Right lobe of liver (tissue), 6 donors: Measurements from ENCODE around the gene ZNF117. TPM values are rescaled to one million over a fixed set of nuclear protein-coding genes. Genes with fewer than 3 reads are reported as not detected.
"Not testable (repeated sequence)": the region's sequence is repeated elsewhere in the genome, so short reads cannot be mapped to it uniquely, and the experiment has no call there.

Experiments
- ATAC-seq, 4 donors: fragments of 200-7000 bp; cut with Tn5 transposase; one replicate each; pipeline ENCODE4 v1.9.1; 2020; ENCODE audit warnings: mild to moderate bottlenecking in 4 of 4, moderate library complexity in 4 of 4
- DNase-seq, 3 donors: peaks; one replicate each; pipeline ENCODE4 v3.0.0-alpha.2; 2020
- H3K27ac ChIP-seq, 3 donors: fragments of 200-600 bp; one replicate each; pipeline ENCODE4 v1.8.0; 2022
- H3K27me3 ChIP-seq, 2 donors: fragments of 200-600 bp; one replicate each; pipeline ENCODE4 v1.8.0; 2022
- H3K36me3 ChIP-seq, 4 donors: fragments of 200-600 bp; sonication (generic) in 1 of 4; one replicate each; pipeline versions ENCODE4 v1.5.1 to v1.8.0; 2017 to 2022; ENCODE audit warnings: control low read depth in 1 of 4
- H3K4me1 ChIP-seq, 4 donors: fragments of 200-600 bp; sonication (generic) in 1 of 4; one replicate each; pipeline versions ENCODE4 v1.5.1 to v1.8.0; 2017 to 2022; ENCODE audit warnings: control low read depth in 1 of 4
- H3K4me3 ChIP-seq, 3 donors: fragments of 200-600 bp; one replicate each; pipeline ENCODE4 v1.8.0; 2022
- H3K9me3 ChIP-seq, 4 donors: fragments of 200-600 bp; sonication (generic) in 1 of 4; one replicate each; pipeline versions ENCODE4 v1.5.1 to v1.8.0; 2017 to 2022; ENCODE audit warnings: control low read depth in 1 of 4
- CTCF ChIP-seq, 4 donors: fragments of 200-600 bp in 3 of 4; fragments of 450-650 bp in 1 of 4; IDR thresholded peaks; one replicate each; pipeline versions ENCODE4 v1.5.1 to v1.8.0; 2016 to 2022; ENCODE audit warnings: antibody characterized with exemption in 4 of 4, mild to moderate bottlenecking in 2 of 4
- POLR2A ChIP-seq: fragments of 450-650 bp; IDR thresholded peaks from one replicate; pipeline ENCODE4 v1.6.1; 2017; ENCODE audit warnings: antibody characterized with exemption, mild to moderate bottlenecking
- WGBS: methylation state at CpG from one replicate; pipeline ENCODE4 v1.1.6; 2018; ENCODE audit warnings: low coverage, low lambda C conversion rate; ENCODE audit not compliant: insufficient coverage; ENCODE audit errors: missing lambda C conversion rate; 5-methylcytosine and 5-hydroxymethylcytosine counted together
- intact Hi-C, 2 donors: fragments of 100-400 bp; cut with DNase I; formaldehyde crosslinking; loops; one replicate each; pipeline versions ENCODE4 v1.11.2 to v1.14.1; 2022
- total RNA-seq, 6 experiments: library from RNA; depleted of rRNA in 2 of 6; stranded (reverse); fragments of >200 nt in 2 of 6; fragmentation: NEBNext Ultra II Directional in 3 of 6; extraction: Animal tissue kit (Norgen Biotek cat#: 25700) in 3 of 6; gene quantifications; one replicate each; pipeline versions ENCODE4 v1.1.0 to v1.2.4, GENCODE V29; 2016 to 2023
- donor health status: DM: no; HTN: yes; CAD: no.
- donor health status: DM: no; HTN: no; CAD: no.
- donor health status: DM: no; HTN: no; CAD: no.
- donor health status: DM: no; HTN: yes; CAD: no.
- donor health status: DM: no; HTN: yes; CAD: no.

ZNF117 gene
- total RNA-seq, 6 experiments from 2014 or later, result 1.6 to 3.8 (median 3.0) TPM

GRCh38 chr7:64945503-64946175, 45.2 kb downstream of the ZNF117 start:
- ATAC-seq (peak; percentile 22 to 87 (median 76)), DNase-seq (peak in 2 of 3 donors; percentile 26 to 63)
- TF ChIP-seq CTCF (IDR thresholded peaks at IDR 0.05) (no peak), POLR2A (no peak)
- Histone ChIP-seq H3K27ac (no peak overlapping the region), H3K9me3 (no peaks in the 10 kb centered on the region), H3K4me1 (peaks cover 0 to 10% (median 0%) of the 10 kb centered on the region in 4 donors), H3K27me3 (peaks cover 0 to 4% of the 10 kb centered on the region in 2 donors), H3K36me3 (no peaks in the 10 kb centered on the region), H3K4me3 (no peak overlapping the region)
- intact Hi-C loops, result loop anchor here in 1 of 2 donors (10.0 kb wide), 1 partner anchor 359 kb away; no protein-coding TSS in a partner anchor
- 15% methylated on average over 2 of the region's 2 CpGs for WGBS

GRCh38 chr7:64944667-64945502, 46.0 kb downstream of the ZNF117 start:
- H3K4me1 ChIP-seq, result peaks cover 0 to 10% (median 0%) of the 10 kb centered on the region in 4 donors
- H3K27ac ChIP-seq, ATAC-seq, H3K36me3 ChIP-seq, H3K4me3 ChIP-seq, H3K27me3 ChIP-seq, H3K9me3 ChIP-seq, DNase-seq: not testable (repeated sequence)
- 68% methylated on average over 4 of the region's 5 CpGs for WGBS
- intact Hi-C loops, result loop anchor here in 1 of 2 donors (10.0 kb wide), 1 partner anchor 360 kb away; no protein-coding TSS in a partner anchor

GRCh38 chr7:64940021-64940420, 50.8 kb downstream of the ZNF117 start:
- WGBS, result 95% methylated on average over 4 of the region's 6 CpGs
- DNase-seq, H3K27ac ChIP-seq, H3K9me3 ChIP-seq, H3K4me1 ChIP-seq, H3K4me3 ChIP-seq, H3K27me3 ChIP-seq, H3K36me3 ChIP-seq, ATAC-seq: not testable (repeated sequence)
- intact Hi-C loops, result loop anchor here in 1 of 2 donors (10.0 kb wide), 1 partner anchor 365 kb away; no protein-coding TSS in a partner anchor

GRCh38 chr7:64938540-64938939, 52.3 kb downstream of the ZNF117 start:
- ATAC-seq (no peak), DNase-seq (no peak)
- H3K9me3 ChIP-seq, result peaks cover 0 to 11% (median 5%) of the 10 kb centered on the region in 4 donors
- WGBS, result 91% methylated on average over 1 of the region's 1 CpG
- intact Hi-C loops, result no loop called here
- no peaks in the 10 kb centered on the region for H3K4me1 ChIP-seq
- no peak overlapping the region for H3K27ac ChIP-seq
- no peaks in the 10 kb centered on the region for H3K36me3 ChIP-seq
- no peak for TF ChIP-seq POLR2A
- H3K4me3 ChIP-seq, result no peak overlapping the region
- H3K27me3 ChIP-seq, result no peaks in the 10 kb centered on the region

GRCh38 chr7:64934478-64934877, 56.4 kb downstream of the ZNF117 start:
- Histone ChIP-seq H3K4me3 (no peak overlapping the region), H3K27me3 (no peaks in the 10 kb centered on the region), H3K9me3 (peaks cover 0 to 15% (median 8%) of the 10 kb centered on the region in 4 donors), H3K27ac (no peak overlapping the region), H3K4me1 (no peaks in the 10 kb centered on the region), H3K36me3 (no peaks in the 10 kb centered on the region)
- 88% methylated on average over 1 of the region's 1 CpG for WGBS
- ATAC-seq (no peak), DNase-seq (no peak)
- intact Hi-C loops, result no loop called here
- TF ChIP-seq POLR2A, result no peak
- TF ChIP-seq CTCF (IDR thresholded peaks at IDR 0.05), result no peak

GRCh38 chr7:64928252-64929187, 62.3 kb downstream of the ZNF117 start:
- H3K27me3 ChIP-seq, result not testable (repeated sequence)

More at GRCh38 chr7:64928252-64929187, 62.3 kb downstream of the ZNF117 start:
- H3K4me1 ChIP-seq, DNase-seq, H3K27ac ChIP-seq, H3K36me3 ChIP-seq, ATAC-seq, intact Hi-C loops, H3K4me3 ChIP-seq: not testable (repeated sequence)
- 100% methylated on average over 4 of the region's 4 CpGs for WGBS
- H3K9me3 ChIP-seq, result peaks cover 0 to 45% (median 4%) of the 10 kb centered on the region in 4 donors
